ENCODE results near the gene PRKCA. TPM values are rescaled to one million over a fixed set of nuclear protein-coding genes. Genes with fewer than 3 reads are reported as not detected.

The PRKCA gene
- total and polyA plus RNA-seq, 9 donors: 9.1 to 67.6 (median 37.2) TPM

- H3K4me3 ChIP-seq: no peak overlapping the region
- H3K36me3 ChIP-seq: no peaks in the 10 kb centered on the region
- H3K27me3 ChIP-seq: no peaks in the 10 kb centered on the region
- no peak for DNase-seq
- 46 to 57% (median 48%) methylated on average over 4 of the region's 4 CpGs for WGBS, 3 donors
- peak overlapping the region in 1 of 2 donors; percentile 55 for H3K27ac ChIP-seq
- TF ChIP-seq POLR2A (IDR thresholded peaks at IDR 0.05): no peak
- no peak for TF ChIP-seq CTCF (IDR thresholded peaks at IDR 0.05)
- H3K9me3 ChIP-seq: no peaks in the 10 kb centered on the region
- intact Hi-C loops (cut with DNase I): loop anchor here in 1 of 4 donors (10.0 kb wide), 1 partner anchor 238 kb away; the partner anchor contains the start of gene PRKCA
- peaks cover 21% of the 10 kb centered on the region for H3K4me1 ChIP-seq (ENCODE audit: insufficient read depth)
Measured at GRCh38 chr17:66542129-66542966, 239.9 kb downstream of the PRKCA start.

GRCh38 chr17:66542967-66543520 is 240.6 kb downstream of the PRKCA start:
- Histone ChIP-seq H3K4me3 (no peak overlapping the region), H3K27me3 (no peaks in the 10 kb centered on the region), H3K36me3 (no peaks in the 10 kb centered on the region), H3K27ac (no peak overlapping the region), H3K9me3 (no peaks in the 10 kb centered on the region), H3K4me1 (ENCODE audit: insufficient read depth) (peaks cover 22% of the 10 kb centered on the region)
- no peak for DNase-seq
- no peak for TF ChIP-seq POLR2A (IDR thresholded peaks at IDR 0.05)
- WGBS, 3 donors: 51 to 65% (median 57%) methylated on average over 3 of the region's 3 CpGs
- intact Hi-C loops (cut with DNase I): loop anchor here in 1 of 4 donors (10.0 kb wide), 1 partner anchor 238 kb away; the partner anchor contains the start of gene PRKCA

- intact Hi-C loops (cut with DNase I): loop anchor here in 1 of 4 donors (10.0 kb wide), 1 partner anchor 239 kb away; the partner anchor contains the start of gene PRKCA
- H3K27ac ChIP-seq: no peak overlapping the region
- no peak for DNase-seq
- peaks cover 27% of the 10 kb centered on the region for H3K4me1 ChIP-seq (ENCODE audit: insufficient read depth)
- WGBS, 3 donors: 83 to 91% (median 84%) methylated on average over 2 of the region's 2 CpGs
- no peaks in the 10 kb centered on the region for H3K9me3 ChIP-seq
- H3K36me3 ChIP-seq: no peaks in the 10 kb centered on the region
- no peak for TF ChIP-seq EP300 (IDR thresholded peaks at IDR 0.05)
- no peak for TF ChIP-seq CTCF (IDR thresholded peaks at IDR 0.05)
- no peak for TF ChIP-seq POLR2A (IDR thresholded peaks at IDR 0.05)
- H3K4me3 ChIP-seq: no peak overlapping the region
- no peaks in the 10 kb centered on the region for H3K27me3 ChIP-seq
Measured at GRCh38 chr17:66543526-66543925, 241.1 kb downstream of the PRKCA start.

- H3K27ac ChIP-seq: no peak overlapping the region
- no peak for TF ChIP-seq CTCF (IDR thresholded peaks at IDR 0.05)
- no peak for TF ChIP-seq EP300 (IDR thresholded peaks at IDR 0.05)
- TF ChIP-seq POLR2A (IDR thresholded peaks at IDR 0.05): no peak
- H3K27me3 ChIP-seq: no peaks in the 10 kb centered on the region
- H3K9me3 ChIP-seq: no peaks in the 10 kb centered on the region
- intact Hi-C loops (cut with DNase I): loop anchor here in 1 of 4 donors (10.0 kb wide), 1 partner anchor 241 kb away; the partner anchor contains the start of gene PRKCA
- no peak overlapping the region for H3K4me3 ChIP-seq
- peaks cover 22% of the 10 kb centered on the region for H3K4me1 ChIP-seq (ENCODE audit: insufficient read depth)
- no peaks in the 10 kb centered on the region for H3K36me3 ChIP-seq
- no peak for DNase-seq
- 92 to 96% (median 94%) methylated on average over 2 of the region's 2 CpGs for WGBS, 3 donors
Measured at GRCh38 chr17:66545918-66546317, 243.5 kb downstream of the PRKCA start.

All from ovary (tissue), 9 donors.